ENCODE measurements around the gene SUMO2. TPM values are rescaled to one million over a fixed set of nuclear protein-coding genes. Genes with fewer than 3 reads are reported as not detected.

Gene SUMO2
- total RNA-seq, 2 donors from 2014 or later, result 586 to 714 TPM

DNA sequence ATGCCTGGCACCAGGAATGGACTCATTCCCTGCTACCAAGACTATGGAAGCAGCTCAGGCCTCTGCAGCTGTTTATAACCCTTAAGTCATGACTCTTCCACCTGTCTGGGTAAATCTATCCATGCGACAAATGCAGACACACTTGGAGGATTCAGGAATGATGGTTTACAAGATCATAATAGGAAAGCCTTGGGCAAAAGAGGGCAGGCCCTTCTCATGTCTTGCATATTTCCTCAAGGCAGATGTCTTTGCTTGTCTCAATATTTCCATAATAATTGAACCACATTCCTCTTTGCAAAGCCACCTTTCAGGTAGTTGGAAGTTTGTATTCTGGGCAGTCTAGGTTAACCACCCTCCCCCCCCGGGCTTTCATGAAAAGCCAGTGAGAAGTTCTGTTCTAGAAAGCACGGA, 27.6 kb downstream of the SUMO2 start:
- TF ChIP-seq, protein P1, sequence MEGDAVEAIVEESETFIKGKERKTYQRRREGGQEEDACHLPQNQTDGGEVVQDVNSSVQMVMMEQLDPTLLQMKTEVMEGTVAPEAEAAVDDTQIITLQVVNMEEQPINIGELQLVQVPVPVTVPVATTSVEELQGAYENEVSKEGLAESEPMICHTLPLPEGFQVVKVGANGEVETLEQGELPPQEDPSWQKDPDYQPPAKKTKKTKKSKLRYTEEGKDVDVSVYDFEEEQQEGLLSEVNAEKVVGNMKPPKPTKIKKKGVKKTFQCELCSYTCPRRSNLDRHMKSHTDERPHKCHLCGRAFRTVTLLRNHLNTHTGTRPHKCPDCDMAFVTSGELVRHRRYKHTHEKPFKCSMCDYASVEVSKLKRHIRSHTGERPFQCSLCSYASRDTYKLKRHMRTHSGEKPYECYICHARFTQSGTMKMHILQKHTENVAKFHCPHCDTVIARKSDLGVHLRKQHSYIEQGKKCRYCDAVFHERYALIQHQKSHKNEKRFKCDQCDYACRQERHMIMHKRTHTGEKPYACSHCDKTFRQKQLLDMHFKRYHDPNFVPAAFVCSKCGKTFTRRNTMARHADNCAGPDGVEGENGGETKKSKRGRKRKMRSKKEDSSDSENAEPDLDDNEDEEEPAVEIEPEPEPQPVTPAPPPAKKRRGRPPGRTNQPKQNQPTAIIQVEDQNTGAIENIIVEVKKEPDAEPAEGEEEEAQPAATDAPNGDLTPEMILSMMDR (conservative IDR thresholded peaks at IDR 0.05), result no peak
- no peaks in the 10 kb centered on the region for H3K27me3 Mint-ChIP-seq (ENCODE audit: insufficient read depth)
- no peaks in the 10 kb centered on the region for H3K9me3 Mint-ChIP-seq
- Histone ChIP-seq H3K27ac (ENCODE audit: low read depth, low read length) (no peak overlapping the region), H3K9ac (ENCODE audit: extremely low read depth, low read length, poor library complexity, severe bottlenecking) (no peak overlapping the region), H3K36me3 (ENCODE audit: control insufficient read depth, insufficient read depth, low read length) (peaks cover 10% of the 10 kb centered on the region), H3K9me3 (ENCODE audit: control insufficient read depth, low read length) (no peaks in the 10 kb centered on the region), H3K4me3 (ENCODE audit: low read length) (peak overlapping the region; percentile 14), H3K4me1 (ENCODE audit: control insufficient read depth, insufficient read depth, low read length) (peaks cover 3% of the 10 kb centered on the region), H3K27me3 (ENCODE audit: control insufficient read depth, insufficient read depth, low read length, poor library complexity, severe bottlenecking) (no peaks in the 10 kb centered on the region)
- DNase-seq, result peak; percentile 65
- no peak overlapping the region for H3K4me3 Mint-ChIP-seq
- H3K36me3 Mint-ChIP-seq (ENCODE audit: low read depth), result peaks cover 6% of the 10 kb centered on the region
- H3K27ac Mint-ChIP-seq, result peak overlapping the region; percentile 0
- 59 to 80% methylated on average over 2 to 3 of the region's 3 CpGs for WGBS, 2 experiments (ENCODE audit: insufficient coverage in 1 of 2, insufficient read length in 1 of 2)
- H3K4me1 Mint-ChIP-seq, result peaks cover 21% of the 10 kb centered on the region

DNA sequence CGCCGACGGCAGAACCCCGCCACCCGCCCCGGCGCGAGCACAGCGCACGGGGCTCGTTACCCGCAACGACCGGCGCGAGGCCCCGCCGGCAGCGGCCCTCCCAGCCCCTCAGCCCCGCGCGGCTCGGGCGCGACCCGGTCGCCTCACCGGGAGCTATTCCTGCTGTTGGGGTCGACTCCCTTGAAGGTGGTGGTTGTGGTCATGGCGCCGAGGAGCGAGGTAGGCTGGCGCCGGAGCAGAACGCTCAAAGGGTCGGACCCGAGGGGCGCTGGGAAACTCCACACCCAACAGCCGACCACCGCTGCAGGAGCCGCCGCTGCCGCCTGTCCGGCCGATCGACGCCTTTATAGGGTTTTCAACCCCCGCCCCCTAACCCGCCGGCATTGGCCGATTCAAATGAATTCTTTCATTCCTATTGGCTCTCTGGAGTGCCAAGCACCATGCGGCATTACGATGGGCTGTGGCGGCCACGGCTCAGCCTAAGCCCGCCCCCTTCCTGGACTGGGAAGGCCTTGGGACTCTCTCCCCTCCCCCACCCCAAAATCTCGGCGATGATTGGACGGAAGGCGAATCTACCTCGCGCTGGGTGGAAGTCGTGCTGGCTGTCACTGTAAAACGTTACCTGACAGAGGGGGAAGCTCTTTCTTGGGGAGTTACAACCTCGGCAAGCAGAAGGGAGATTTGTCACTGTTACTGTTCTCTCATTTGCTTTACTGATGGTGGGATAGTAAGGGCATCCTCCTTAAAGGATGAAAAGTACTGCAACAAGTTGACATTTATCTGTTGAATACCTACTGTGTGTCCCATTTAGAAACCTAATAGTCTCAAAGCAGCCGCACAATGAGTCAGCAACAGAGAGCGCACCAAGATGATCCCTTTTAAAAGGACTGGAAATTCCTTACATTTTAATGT, 28.3 kb downstream of the SUMO2 start, which contains the start of gene JPT1:
Gene JPT1 (minus strand): TSS at position 318 of the 912 bp plus-strand sequence. CDS start 115 bp downstream, at position 203.
- H3K36me3 Mint-ChIP-seq (ENCODE audit: low read depth), result peaks cover 9% of the 10 kb centered on the region
- WGBS, 2 experiments (ENCODE audit: insufficient coverage in 1 of 2, insufficient read length in 1 of 2), result 0 to 2% methylated on average over 16 to 67 of the region's 67 CpGs
- no peaks in the 10 kb centered on the region for H3K27me3 ChIP-seq (ENCODE audit: control insufficient read depth, insufficient read depth, low read length, poor library complexity, severe bottlenecking)
- H3K27ac ChIP-seq (ENCODE audit: low read depth, low read length), result peak within 1 kb of the TSS; percentile 77
- H3K9me3 Mint-ChIP-seq, result no peaks in the 10 kb centered on the region
- TF ChIP-seq, protein P1 (conservative IDR thresholded peaks at IDR 0.05), result no peak
- no peaks in the 10 kb centered on the region for H3K9me3 ChIP-seq (ENCODE audit: control insufficient read depth, low read length)
- H3K27me3 Mint-ChIP-seq (ENCODE audit: insufficient read depth), result no peaks in the 10 kb centered on the region
- H3K4me1 Mint-ChIP-seq, result peaks cover 21% of the 10 kb centered on the region
- H3K4me1 ChIP-seq (ENCODE audit: control insufficient read depth, insufficient read depth, low read length), result peaks cover 3% of the 10 kb centered on the region
- peak within 1 kb of the TSS; percentile 94 for H3K4me3 ChIP-seq (ENCODE audit: low read length)
- peak; percentile 100 for DNase-seq
- peak within 1 kb of the TSS; percentile 92 for H3K27ac Mint-ChIP-seq
- H3K36me3 ChIP-seq (ENCODE audit: control insufficient read depth, insufficient read depth, low read length), result peaks cover 16% of the 10 kb centered on the region
- H3K9ac ChIP-seq (ENCODE audit: extremely low read depth, low read length, poor library complexity, severe bottlenecking), result peak within 1 kb of the TSS; percentile 91
- H3K4me3 Mint-ChIP-seq, result peak within 1 kb of the TSS; percentile 96

DNA sequence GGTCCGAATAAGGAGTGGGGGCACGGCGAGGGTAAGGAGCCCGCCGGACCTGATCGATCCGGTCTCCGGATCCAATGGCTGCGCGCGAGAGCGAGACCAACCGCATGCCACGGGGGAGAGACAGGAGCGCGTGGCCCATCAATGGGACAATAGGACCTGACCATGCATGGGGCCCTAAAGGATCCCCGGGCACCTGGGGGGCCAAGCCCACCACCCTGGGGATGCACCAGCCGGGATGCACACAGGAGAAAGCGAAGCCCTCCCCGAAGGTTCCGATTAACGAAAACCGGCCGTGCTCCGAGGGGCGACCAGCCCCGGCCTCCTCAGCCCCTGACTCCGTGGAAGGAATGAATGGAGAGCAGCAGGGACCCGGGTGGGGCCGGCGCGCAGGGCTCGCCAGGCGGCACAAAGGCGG, 29.0 kb downstream of the SUMO2 start:
- peak overlapping the region; percentile 92 for H3K27ac Mint-ChIP-seq
- H3K4me3 Mint-ChIP-seq, result peak overlapping the region; percentile 96
- TF ChIP-seq, protein P1 (conservative IDR thresholded peaks at IDR 0.05), result no peak
- Histone ChIP-seq H3K36me3 (ENCODE audit: control insufficient read depth, insufficient read depth, low read length) (peaks cover 17% of the 10 kb centered on the region), H3K4me3 (ENCODE audit: low read length) (peak overlapping the region; percentile 94), H3K4me1 (ENCODE audit: control insufficient read depth, insufficient read depth, low read length) (peaks cover 3% of the 10 kb centered on the region), H3K9ac (ENCODE audit: extremely low read depth, low read length, poor library complexity, severe bottlenecking) (peak overlapping the region; percentile 91), H3K27ac (ENCODE audit: low read depth, low read length) (peak overlapping the region; percentile 77), H3K9me3 (ENCODE audit: control insufficient read depth, low read length) (no peaks in the 10 kb centered on the region), H3K27me3 (ENCODE audit: control insufficient read depth, insufficient read depth, low read length, poor library complexity, severe bottlenecking) (no peaks in the 10 kb centered on the region)
- peaks cover 9% of the 10 kb centered on the region for H3K36me3 Mint-ChIP-seq (ENCODE audit: low read depth)
- H3K27me3 Mint-ChIP-seq (ENCODE audit: insufficient read depth), result no peaks in the 10 kb centered on the region
- no peaks in the 10 kb centered on the region for H3K9me3 Mint-ChIP-seq
- WGBS, 2 experiments (ENCODE audit: insufficient coverage in 1 of 2, insufficient read length in 1 of 2), result 0% methylated on average over 22 to 35 of the region's 35 CpGs
- peaks cover 21% of the 10 kb centered on the region for H3K4me1 Mint-ChIP-seq
- peak; percentile 73 for DNase-seq

Measured in endodermal cell (in vitro differentiated cells).